OCI-LY1 (cell line): ENCODE data around the gene MYOZ1.
"Not testable (repeated sequence)": the region's sequence is repeated elsewhere in the genome, so short reads cannot be mapped to it uniquely, and the experiment has no call there.

Experiments used
- H2AFZ ChIP-seq: fragments of 200-600 bp; sonication (generic), shearing (Covaris generic); 2 replicates; pipeline ENCODE4 v1.6.0; 2014; ENCODE audit warnings: antibody characterized with exemption, mild to moderate bottlenecking, low read length
- H3F3A ChIP-seq: fragments of 200-600 bp; sonication (generic), shearing (Covaris generic); 2 replicates; pipeline ENCODE4 v1.6.0; 2014; ENCODE audit warnings: mild to moderate bottlenecking, antibody characterized with exemption, low read length, moderate library complexity; ENCODE audit not compliant: insufficient read depth
- H3K27ac ChIP-seq: fragments of 200-600 bp; sonication (generic); 2 replicates; pipeline ENCODE4 v1.5.1; 2014; ENCODE audit warnings: low read length, mixed run types, mild to moderate bottlenecking, low read depth; ENCODE audit not compliant: poor library complexity, severe bottlenecking
- H3K27me3 ChIP-seq: fragments of 200-600 bp; sonication (generic); 2 replicates; pipeline ENCODE4 v1.6.0; 2014; ENCODE audit warnings: antibody characterized with exemption, mild to moderate bottlenecking, low read length, moderate library complexity; ENCODE audit not compliant: insufficient read depth
- H3K36me3 ChIP-seq: fragments of 200-600 bp; sonication (generic); 2 replicates; pipeline ENCODE4 v1.6.1; 2014; ENCODE audit warnings: mild to moderate bottlenecking, antibody characterized with exemption, low read length, moderate library complexity, mixed read lengths; ENCODE audit not compliant: insufficient read depth
- H3K4me1 ChIP-seq: fragments of 200-600 bp; sonication (generic); 2 replicates; pipeline ENCODE4 v1.5.1; 2014; ENCODE audit warnings: mild to moderate bottlenecking, low read length, moderate library complexity; ENCODE audit not compliant: insufficient read depth, severe bottlenecking
- H3K4me2 ChIP-seq: fragments of 200-600 bp; sonication (generic), shearing (Covaris generic); 2 replicates; pipeline ENCODE4 v1.6.1; 2014; ENCODE audit warnings: low read length
- H3K4me3 ChIP-seq: fragments of 200-600 bp; sonication (generic); 2 replicates; pipeline ENCODE4 v1.5.1; 2014; ENCODE audit warnings: low read length, low read depth, mild to moderate bottlenecking, mixed read lengths; ENCODE audit not compliant: poor library complexity, severe bottlenecking
- H3K79me2 ChIP-seq: fragments of 200-600 bp; shearing (Covaris generic); 2 replicates; pipeline ENCODE4 v1.6.1; 2016; ENCODE audit warnings: mixed run types, low read length, mixed read lengths; ENCODE audit not compliant: insufficient read depth
- H3K9ac ChIP-seq: fragments of 200-600 bp; sonication (generic), shearing (Covaris generic); 2 replicates; pipeline ENCODE4 v1.6.1; 2014; ENCODE audit warnings: mild to moderate bottlenecking, low read length, mixed read lengths
- H3K9me2 ChIP-seq: fragments of 200-600 bp; sonication (generic), shearing (Covaris generic); 2 replicates; pipeline ENCODE4 v1.6.1; 2014; ENCODE audit warnings: low read depth, mild to moderate bottlenecking, low read length, mixed read lengths
- H3K9me3 ChIP-seq: fragments of 200-600 bp; shearing (Covaris generic); 2 replicates; pipeline ENCODE4 v1.6.1; 2014; ENCODE audit warnings: low read length, mixed read lengths
- H4K20me1 ChIP-seq: fragments of 200-600 bp; sonication (generic), shearing (Covaris generic); 2 replicates; pipeline ENCODE4 v1.6.0; 2016; ENCODE audit warnings: mild to moderate bottlenecking, low read length; ENCODE audit not compliant: insufficient read depth
- EZH2 ChIP-seq: fragments of 200-600 bp; sonication (generic), shearing (Covaris generic); IDR thresholded peaks from 2 replicates; pipeline ENCODE4 v1.8.0; 2017; ENCODE audit warnings: borderline replicate concordance, mixed run types, mild to moderate bottlenecking, antibody characterized with exemption, low read length, moderate library complexity, mixed read lengths
- TF ChIP-seq, protein P1 (sequence below): fragments of 200-600 bp; sonication (generic), shearing (Covaris generic); IDR thresholded peaks from 2 replicates; pipeline ENCODE4 v1.5.1; 2017; ENCODE audit warnings: mild to moderate bottlenecking, antibody characterized with exemption, low read length, moderate library complexity, mixed read lengths

The MYOZ1 gene

DNA sequence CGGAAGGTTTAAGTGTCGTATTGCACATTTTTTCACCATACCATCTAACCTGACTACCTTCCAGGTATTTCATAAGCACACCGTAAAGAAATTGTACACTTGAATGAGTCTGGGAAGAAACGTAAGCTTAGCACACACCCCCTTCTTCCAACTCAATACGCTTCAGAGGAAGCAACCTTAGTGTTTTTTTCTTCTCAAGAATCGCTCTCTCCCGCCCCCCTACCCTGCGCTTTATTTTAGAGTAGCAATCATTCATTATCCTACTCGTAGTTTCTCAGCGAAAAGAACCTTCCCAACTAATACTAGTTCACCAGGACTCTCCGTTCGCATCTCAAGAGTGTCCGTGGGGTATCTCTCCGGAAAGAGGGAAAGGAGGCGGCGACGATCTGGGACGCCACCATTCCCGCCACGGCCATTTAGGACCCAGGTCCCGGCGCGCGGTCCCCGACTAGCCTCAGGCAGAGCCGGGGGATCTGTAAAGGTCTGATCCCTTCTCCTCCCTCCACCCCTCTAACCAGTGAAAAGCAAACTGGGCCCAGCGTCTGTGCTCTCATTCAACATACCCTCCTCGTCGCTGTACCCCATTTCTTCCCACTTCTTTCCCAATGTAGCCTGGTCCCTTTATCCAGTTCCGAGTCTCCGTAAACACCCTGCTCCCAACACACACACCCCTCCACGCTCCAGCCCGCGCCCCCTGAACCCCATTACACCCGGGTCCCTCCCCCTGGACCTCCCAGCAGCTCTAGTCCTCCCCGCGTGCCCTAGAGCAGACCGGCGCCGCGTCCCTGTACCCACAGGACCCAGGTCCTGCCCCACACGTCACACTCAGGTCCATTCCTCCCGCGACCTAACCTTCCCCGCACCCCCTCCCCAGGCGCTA lies 16.0 kb downstream of the MYOZ1 start:
- Histone ChIP-seq H4K20me1 (no peaks in the 10 kb centered on the region), H3K9me3 (no peaks in the 10 kb centered on the region), H3K27ac (peak overlapping the region; percentile 5), H2AFZ (peak overlapping the region; percentile 65), H3K9me2 (no peaks in the 10 kb centered on the region), H3K79me2 (no peaks in the 10 kb centered on the region), H3K4me2 (peak overlapping the region; percentile 88), H3K4me1 (peaks cover 25% of the 10 kb centered on the region), H3K9ac (peak overlapping the region; percentile 90), H3K27me3 (no peaks in the 10 kb centered on the region), H3K36me3 (no peaks in the 10 kb centered on the region), H3K4me3 (peak overlapping the region; percentile 90), H3F3A (no peaks in the 10 kb centered on the region)
- TF ChIP-seq, protein P1, sequence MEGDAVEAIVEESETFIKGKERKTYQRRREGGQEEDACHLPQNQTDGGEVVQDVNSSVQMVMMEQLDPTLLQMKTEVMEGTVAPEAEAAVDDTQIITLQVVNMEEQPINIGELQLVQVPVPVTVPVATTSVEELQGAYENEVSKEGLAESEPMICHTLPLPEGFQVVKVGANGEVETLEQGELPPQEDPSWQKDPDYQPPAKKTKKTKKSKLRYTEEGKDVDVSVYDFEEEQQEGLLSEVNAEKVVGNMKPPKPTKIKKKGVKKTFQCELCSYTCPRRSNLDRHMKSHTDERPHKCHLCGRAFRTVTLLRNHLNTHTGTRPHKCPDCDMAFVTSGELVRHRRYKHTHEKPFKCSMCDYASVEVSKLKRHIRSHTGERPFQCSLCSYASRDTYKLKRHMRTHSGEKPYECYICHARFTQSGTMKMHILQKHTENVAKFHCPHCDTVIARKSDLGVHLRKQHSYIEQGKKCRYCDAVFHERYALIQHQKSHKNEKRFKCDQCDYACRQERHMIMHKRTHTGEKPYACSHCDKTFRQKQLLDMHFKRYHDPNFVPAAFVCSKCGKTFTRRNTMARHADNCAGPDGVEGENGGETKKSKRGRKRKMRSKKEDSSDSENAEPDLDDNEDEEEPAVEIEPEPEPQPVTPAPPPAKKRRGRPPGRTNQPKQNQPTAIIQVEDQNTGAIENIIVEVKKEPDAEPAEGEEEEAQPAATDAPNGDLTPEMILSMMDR = no peak
- no peak for TF ChIP-seq EZH2

DNA sequence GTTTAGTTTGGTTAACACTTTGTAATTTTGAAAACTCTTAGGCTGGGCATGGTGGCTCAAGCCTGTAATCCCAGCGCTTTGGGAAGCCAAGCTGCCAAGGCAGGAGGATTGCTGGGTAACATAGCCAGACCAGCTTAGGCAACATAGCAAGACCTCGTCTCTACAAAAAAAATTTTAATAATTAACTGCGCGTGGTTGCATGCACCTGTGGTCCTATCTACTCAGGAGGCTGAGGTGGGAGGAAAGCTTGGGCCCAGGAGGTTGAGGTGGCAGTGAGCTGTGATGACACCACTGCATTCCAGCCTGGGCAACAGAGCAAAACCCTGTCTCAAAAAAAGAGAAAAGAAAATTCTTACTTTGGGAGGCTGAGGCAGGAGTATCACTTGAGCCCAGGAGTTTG lies 18.2 kb downstream of the MYOZ1 start:
- Histone ChIP-seq H3K4me2 (no peak overlapping the region), H3K27ac (no peak overlapping the region), H3K9ac (no peak overlapping the region), H3F3A (no peaks in the 10 kb centered on the region), H3K4me3 (no peak overlapping the region), H3K4me1 (peaks cover 25% of the 10 kb centered on the region), H4K20me1 (no peaks in the 10 kb centered on the region), H3K9me2 (no peaks in the 10 kb centered on the region), H3K9me3 (no peaks in the 10 kb centered on the region), H3K36me3 (no peaks in the 10 kb centered on the region), H3K79me2 (no peaks in the 10 kb centered on the region), H2AFZ (no peak overlapping the region), H3K27me3 (no peaks in the 10 kb centered on the region)
- TF ChIP-seq, protein P1 = no peak
- no peak for TF ChIP-seq EZH2

DNA sequence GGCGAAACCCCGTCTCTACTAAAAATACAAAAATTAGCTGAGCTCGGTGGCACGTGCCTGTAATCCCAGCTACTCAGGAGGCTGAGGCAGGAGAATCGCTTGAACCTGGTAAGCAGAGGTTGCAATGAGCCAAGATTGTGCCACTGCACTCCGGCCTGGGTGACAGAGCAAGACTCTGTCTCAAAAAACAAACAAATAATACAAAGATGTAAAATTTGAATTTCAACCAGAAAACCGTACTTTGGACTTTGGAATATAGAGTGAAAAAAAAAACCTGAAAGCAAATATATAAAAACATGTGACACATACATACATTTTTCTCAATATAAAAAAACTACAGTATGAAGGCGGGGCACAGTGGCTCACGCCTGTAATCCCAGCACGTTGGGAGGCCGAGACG lies 20.3 kb downstream of the MYOZ1 start:
- H3K36me3 ChIP-seq, H3K4me3 ChIP-seq, H3K9me3 ChIP-seq, H4K20me1 ChIP-seq, H3K4me1 ChIP-seq, H3K4me2 ChIP-seq, H3K27ac ChIP-seq, H3K79me2 ChIP-seq, H2AFZ ChIP-seq, H3K9me2 ChIP-seq, H3F3A ChIP-seq, H3K9ac ChIP-seq, H3K27me3 ChIP-seq: not testable (repeated sequence)

DNA sequence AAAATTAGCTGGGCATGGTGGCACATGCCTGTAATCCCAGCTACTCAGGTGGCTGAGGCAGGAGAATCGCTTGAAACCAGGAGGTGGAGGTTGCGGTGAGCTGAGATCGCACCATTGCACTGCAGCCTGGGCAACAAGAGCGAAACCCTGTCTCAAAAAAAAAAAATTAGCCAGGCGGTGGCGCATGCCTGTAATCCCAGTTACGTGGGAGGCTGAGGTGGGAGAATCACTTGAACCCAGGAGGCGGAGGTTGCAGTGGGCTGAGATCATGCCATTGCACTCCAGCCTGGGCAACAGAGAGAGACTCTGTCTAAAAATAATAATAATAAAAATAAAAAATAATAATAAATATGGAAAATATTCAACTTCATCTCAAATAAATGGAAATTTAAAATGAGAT lies 24.1 kb downstream of the MYOZ1 start:
- H3K4me2 ChIP-seq, H3K36me3 ChIP-seq, H3K9me2 ChIP-seq, H3K4me3 ChIP-seq, H3K79me2 ChIP-seq, H3K9me3 ChIP-seq, H3F3A ChIP-seq, H4K20me1 ChIP-seq, H3K9ac ChIP-seq, H3K4me1 ChIP-seq, H3K27ac ChIP-seq, H3K27me3 ChIP-seq, H2AFZ ChIP-seq: not testable (repeated sequence)
